Esophagus (tissue), 2 donors: ENCODE measurements around the gene CWC22. TPM values are rescaled to one million over a fixed set of nuclear protein-coding genes. Genes with fewer than 3 reads are reported as not detected.
"Not testable (repeated sequence)": the region's sequence is repeated elsewhere in the genome, so short reads cannot be mapped to it uniquely, and the experiment has no call there.

Source experiments
- H3K27ac ChIP-seq, 2 donors: one replicate each; pipeline ENCODE4 v1.5.1; 2013; ENCODE audit warnings: low read depth in 2 of 2, mild to moderate bottlenecking in 2 of 2, inconsistent platforms in 1 of 2, low read length in 1 of 2, moderate library complexity in 1 of 2
- H3K27me3 ChIP-seq, 2 donors: one replicate each; pipeline ENCODE4 v1.6.1; 2013; ENCODE audit warnings: low read length in 2 of 2, control low read depth in 1 of 2, mild to moderate bottlenecking in 1 of 2; ENCODE audit not compliant: insufficient read depth in 2 of 2, control insufficient read depth in 1 of 2
- H3K36me3 ChIP-seq, 2 donors: one replicate each; pipeline ENCODE4 v1.6.1; 2013; ENCODE audit warnings: low read length in 1 of 2; ENCODE audit not compliant: control insufficient read depth in 2 of 2, insufficient read depth in 2 of 2
- H3K4me1 ChIP-seq, 2 donors: one replicate each; pipeline ENCODE4 v1.6.1; 2013; ENCODE audit warnings: low read length in 1 of 2; ENCODE audit not compliant: control insufficient read depth in 2 of 2, insufficient read depth in 2 of 2
- H3K4me3 ChIP-seq, 2 donors: one replicate each; pipeline ENCODE4 v1.5.1; 2013; ENCODE audit warnings: low read length in 2 of 2, mild to moderate bottlenecking in 2 of 2, low read depth in 1 of 2, moderate library complexity in 1 of 2
- H3K9me3 ChIP-seq, 2 donors: one replicate each; pipeline ENCODE4 v1.6.1; 2013; ENCODE audit warnings: mild to moderate bottlenecking in 2 of 2, low read depth in 1 of 2, low read length in 1 of 2, moderate library complexity in 1 of 2; ENCODE audit not compliant: control insufficient read depth in 2 of 2, insufficient read depth in 1 of 2
- WGBS, 2 donors: extraction: QIAGEN DNeasy Blood & Tissue Kit; methylation state at CpG; one replicate each; pipeline ENCODE4 v1.1.7; 2013; 5-methylcytosine and 5-hydroxymethylcytosine counted together
- polyA plus RNA-seq, 2 donors: library from polyadenylated mRNA; stranded (reverse); fragments of 200-250 nt; gene quantifications; one replicate each; pipeline ENCODE4 v1.2.3, GENCODE V29; 2013
- donor health status: healthy with polysubstance abuse.
- donor health status: Bipolar disorder and iron deficiency.

The CWC22 gene
- polyA plus RNA-seq, 2 donors, result 7.5 to 10.4 TPM

GRCh38 chr2:179958251-179958650, 48.8 kb downstream of the CWC22 start:
- not testable (repeated sequence) for H3K4me1 ChIP-seq, H3K4me3 ChIP-seq, H3K9me3 ChIP-seq, H3K27ac ChIP-seq, H3K36me3 ChIP-seq, H3K27me3 ChIP-seq
- 95 to 98% methylated on average over 4 of the region's 4 CpGs for WGBS, 2 donors

- peaks cover 0 to 9% of the 10 kb centered on the region in 2 donors for H3K36me3 ChIP-seq
- 88 to 92% methylated on average over 4 of the region's 4 CpGs for WGBS, 2 donors
- no peaks in the 10 kb centered on the region for H3K4me1 ChIP-seq
- H3K9me3 ChIP-seq, result no peaks in the 10 kb centered on the region
- H3K27ac ChIP-seq, result no peak overlapping the region
- H3K27me3 ChIP-seq, result no peaks in the 10 kb centered on the region
- no peak overlapping the region for H3K4me3 ChIP-seq
Observed at GRCh38 chr2:179954026-179954425, 53.1 kb downstream of the CWC22 start.

- H3K36me3 ChIP-seq, result peaks cover 0 to 9% of the 10 kb centered on the region in 2 donors
Observed at GRCh38 chr2:179953359-179953758, 53.7 kb downstream of the CWC22 start.

GRCh38 chr2:179952658-179953057, 54.4 kb downstream of the CWC22 start:
- no peaks in the 10 kb centered on the region for H3K27me3 ChIP-seq
- no peaks in the 10 kb centered on the region for H3K4me1 ChIP-seq
- H3K9me3 ChIP-seq, result no peaks in the 10 kb centered on the region
- H3K27ac ChIP-seq, result no peak overlapping the region
- H3K36me3 ChIP-seq, result peaks cover 0 to 5% of the 10 kb centered on the region in 2 donors
- WGBS, 2 donors, result 84 to 88% methylated on average over 2 of the region's 2 CpGs
- no peak overlapping the region for H3K4me3 ChIP-seq

More at GRCh38 chr2:179953359-179953758, 53.7 kb downstream of the CWC22 start:
- Histone ChIP-seq H3K4me1 (no peaks in the 10 kb centered on the region), H3K27ac (no peak overlapping the region), H3K9me3 (no peaks in the 10 kb centered on the region), H3K4me3 (no peak overlapping the region), H3K27me3 (no peaks in the 10 kb centered on the region)
- 93 to 98% methylated on average over 1 of the region's 1 CpG for WGBS, 2 donors

GRCh38 chr2:179951680-179952079, 55.4 kb downstream of the CWC22 start:
- no peaks in the 10 kb centered on the region for H3K27me3 ChIP-seq
- H3K4me1 ChIP-seq, result no peaks in the 10 kb centered on the region
- no peak overlapping the region for H3K27ac ChIP-seq
- WGBS, 2 donors, result 94 to 100% methylated on average over 1 of the region's 1 CpG
- H3K4me3 ChIP-seq, result no peak overlapping the region
- no peaks in the 10 kb centered on the region for H3K9me3 ChIP-seq
- H3K36me3 ChIP-seq, result peaks cover 0 to 7% of the 10 kb centered on the region in 2 donors

- no peaks in the 10 kb centered on the region for H3K4me1 ChIP-seq
- H3K9me3 ChIP-seq, result no peaks in the 10 kb centered on the region
- no peak overlapping the region for H3K4me3 ChIP-seq
- H3K27me3 ChIP-seq, result no peaks in the 10 kb centered on the region
- peaks cover 0 to 7% of the 10 kb centered on the region in 2 donors for H3K36me3 ChIP-seq
- no peak overlapping the region for H3K27ac ChIP-seq
- WGBS, 2 donors, result 93 to 94% methylated on average over 5 of the region's 5 CpGs
Observed at GRCh38 chr2:179950391-179950790, 56.7 kb downstream of the CWC22 start.

GRCh38 chr2:179949438-179949837, 57.7 kb downstream of the CWC22 start:
- no peaks in the 10 kb centered on the region for H3K9me3 ChIP-seq
- 66 to 78% methylated on average over 3 of the region's 3 CpGs for WGBS, 2 donors
- no peaks in the 10 kb centered on the region for H3K27me3 ChIP-seq
- peaks cover 0 to 7% of the 10 kb centered on the region in 2 donors for H3K36me3 ChIP-seq
- no peaks in the 10 kb centered on the region for H3K4me1 ChIP-seq
- H3K27ac ChIP-seq, result no peak overlapping the region
- H3K4me3 ChIP-seq, result no peak overlapping the region

GRCh38 chr2:179948058-179948457, 59.0 kb downstream of the CWC22 start:
- H3K27me3 ChIP-seq, result no peaks in the 10 kb centered on the region
- H3K4me1 ChIP-seq, result no peaks in the 10 kb centered on the region
- WGBS, 2 donors, result 53 to 78% methylated on average over 1 of the region's 1 CpG
- H3K36me3 ChIP-seq, result peaks cover 0 to 6% of the 10 kb centered on the region in 2 donors
- no peak overlapping the region for H3K4me3 ChIP-seq
- no peak overlapping the region for H3K27ac ChIP-seq
- H3K9me3 ChIP-seq, result no peaks in the 10 kb centered on the region

GRCh38 chr2:179946810-179947615, 60.1 kb downstream of the CWC22 start:
- H3K36me3 ChIP-seq, result peaks cover 0 to 6% of the 10 kb centered on the region in 2 donors
- no peaks in the 10 kb centered on the region for H3K27me3 ChIP-seq
- no peaks in the 10 kb centered on the region for H3K4me1 ChIP-seq
- no peak overlapping the region for H3K27ac ChIP-seq
- WGBS, 2 donors, result 96 to 97% methylated on average over 4 of the region's 4 CpGs
- no peaks in the 10 kb centered on the region for H3K9me3 ChIP-seq
- no peak overlapping the region for H3K4me3 ChIP-seq

- Histone ChIP-seq H3K27me3 (no peaks in the 10 kb centered on the region), H3K9me3 (no peaks in the 10 kb centered on the region), H3K4me3 (no peak overlapping the region), H3K27ac (no peak overlapping the region), H3K4me1 (no peaks in the 10 kb centered on the region), H3K36me3 (peaks cover 0 to 2% of the 10 kb centered on the region in 2 donors)
- 96 to 98% methylated on average over 4 of the region's 4 CpGs for WGBS, 2 donors
Observed at GRCh38 chr2:179946346-179946745, 60.8 kb downstream of the CWC22 start.
